ENCODE results near the gene TLE4.

The TLE4 gene

DNA sequence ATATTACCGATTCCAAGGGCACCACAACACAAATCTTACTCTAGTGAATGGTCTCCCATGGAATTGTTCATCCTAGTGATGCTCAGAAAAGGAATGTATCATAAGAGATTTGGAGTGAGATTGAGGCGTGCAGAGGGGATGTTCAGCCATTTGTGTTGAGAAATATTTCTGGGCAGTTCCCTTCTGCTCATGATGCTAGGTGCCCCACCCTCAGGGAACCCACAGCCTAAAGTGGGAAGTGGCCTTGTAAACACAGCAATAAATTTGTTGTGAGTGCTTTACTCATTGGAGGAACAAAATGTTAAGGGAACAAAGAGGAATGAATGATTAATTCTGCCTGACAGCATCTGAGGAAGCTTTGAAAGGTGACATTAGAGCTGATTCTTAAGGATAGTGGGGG, 129.9 kb downstream of the TLE4 start:
- no peak for TF ChIP-seq CTCF (conservative IDR thresholded peaks at IDR 0.05; ENCODE audit: low read length)
- peak; percentile 64 for DNase-seq (ENCODE audit: low read depth)
- no peak overlapping the region for H3K4me3 ChIP-seq (ENCODE audit: low read length)

GRCh38 chr9:79705704-79706103, 133.9 kb downstream of the TLE4 start:
- no peak for TF ChIP-seq CTCF (conservative IDR thresholded peaks at IDR 0.05; ENCODE audit: low read length)
- no peak for DNase-seq (ENCODE audit: low read depth)
- H3K4me3 ChIP-seq (ENCODE audit: low read length), result no peak overlapping the region

DNA sequence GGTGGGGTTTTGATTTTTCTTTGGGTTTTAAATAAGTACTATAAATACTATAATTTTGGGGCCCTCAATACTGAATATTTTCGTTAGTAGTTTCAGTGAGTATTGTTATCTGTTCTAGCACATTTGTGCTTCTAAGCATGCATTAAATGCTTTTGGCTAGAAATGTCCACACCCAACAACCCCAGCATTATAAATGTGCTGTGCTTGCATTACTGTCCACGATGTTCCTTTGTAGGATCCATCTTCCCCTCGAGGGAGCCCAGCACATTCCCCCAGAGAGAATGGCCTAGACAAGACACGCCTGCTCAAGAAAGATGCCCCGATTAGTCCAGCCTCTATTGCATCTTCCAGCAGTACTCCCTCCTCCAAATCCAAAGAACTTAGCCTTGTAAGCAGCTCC, 134.7 kb downstream of the TLE4 start:
- DNase-seq (ENCODE audit: low read depth), result no peak
- H3K4me3 ChIP-seq (ENCODE audit: low read length), result no peak overlapping the region
- no peak for TF ChIP-seq CTCF (conservative IDR thresholded peaks at IDR 0.05; ENCODE audit: low read length)

DNA sequence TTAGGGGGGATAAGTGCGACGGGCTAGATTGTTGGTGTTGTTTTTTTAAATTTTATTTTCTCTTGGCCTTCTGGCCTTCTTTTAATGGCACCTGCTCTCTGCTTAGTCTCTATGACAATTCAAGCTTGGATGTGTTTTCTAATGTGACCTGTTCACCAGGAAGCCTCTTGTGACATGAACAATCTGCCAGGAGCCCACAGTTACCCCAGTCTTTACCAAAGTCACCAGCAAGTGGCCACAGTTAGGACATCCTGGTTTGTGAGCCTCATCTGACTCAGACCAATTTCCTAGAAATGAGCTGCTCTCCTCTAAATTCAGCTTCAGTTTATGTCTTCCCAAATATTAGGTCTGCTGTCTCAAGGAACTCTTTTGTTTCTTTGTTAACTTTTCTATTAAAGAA, 135.8 kb downstream of the TLE4 start:
- no peak for TF ChIP-seq CTCF (conservative IDR thresholded peaks at IDR 0.05; ENCODE audit: low read length)
- no peak overlapping the region for H3K4me3 ChIP-seq (ENCODE audit: low read length)
- no peak for DNase-seq (ENCODE audit: low read depth)

- no peak overlapping the region for H3K4me3 ChIP-seq (ENCODE audit: low read length)
- TF ChIP-seq CTCF (conservative IDR thresholded peaks at IDR 0.05; ENCODE audit: low read length), result no peak
- no peak for DNase-seq (ENCODE audit: low read depth)
These were observed 136.8 kb downstream of the TLE4 start for GRCh38 chr9:79708541-79708940.

DNA sequence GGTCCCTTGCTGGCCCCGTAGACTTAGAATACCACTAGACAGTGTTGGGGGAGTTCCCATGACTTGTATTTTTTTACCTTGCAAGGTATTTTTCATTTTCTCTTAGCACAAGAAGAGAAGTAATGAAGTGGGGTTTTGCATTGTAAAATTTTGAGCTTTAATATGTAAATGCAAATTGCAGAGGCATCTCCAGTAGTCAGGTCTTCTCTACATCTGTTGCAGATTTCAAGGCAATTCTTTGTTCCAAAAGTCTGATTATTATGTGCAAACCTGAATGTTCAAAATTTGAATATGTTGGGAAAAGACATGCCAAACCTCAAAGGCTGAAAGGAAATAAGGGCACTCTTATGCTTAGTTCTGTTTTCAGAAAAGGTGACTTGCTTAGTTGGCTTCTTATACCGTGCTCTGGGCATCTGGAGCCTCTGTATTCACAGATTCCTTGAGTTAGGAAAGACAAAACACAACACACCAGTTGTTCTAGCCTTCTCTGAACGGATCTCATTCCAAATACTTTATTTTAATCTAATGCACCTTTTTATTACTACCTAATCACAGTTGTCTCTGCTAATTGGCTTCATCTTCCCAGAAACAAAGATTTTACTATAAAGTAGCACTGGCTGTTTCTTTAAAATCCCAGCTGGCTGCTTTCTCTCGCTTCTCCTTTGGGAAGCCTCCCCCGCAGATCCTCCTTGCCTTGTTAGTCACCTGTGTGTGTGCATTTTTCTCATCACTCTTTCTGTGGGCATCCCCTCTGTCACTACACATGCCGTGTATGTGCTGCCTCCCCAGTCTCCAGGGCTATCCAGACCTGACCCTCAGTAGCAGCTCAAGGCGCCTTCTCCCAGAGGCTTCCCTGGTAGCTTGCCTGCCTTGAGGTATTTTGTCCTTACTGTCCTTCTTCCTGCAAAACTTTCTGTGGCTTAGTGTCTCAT, 138.2 kb downstream of the TLE4 start:
- TF ChIP-seq CTCF (conservative IDR thresholded peaks at IDR 0.05; ENCODE audit: low read length), result no peak
- no peak overlapping the region for H3K4me3 ChIP-seq (ENCODE audit: low read length)
- DNase-seq (ENCODE audit: low read depth), result no peak

DNA sequence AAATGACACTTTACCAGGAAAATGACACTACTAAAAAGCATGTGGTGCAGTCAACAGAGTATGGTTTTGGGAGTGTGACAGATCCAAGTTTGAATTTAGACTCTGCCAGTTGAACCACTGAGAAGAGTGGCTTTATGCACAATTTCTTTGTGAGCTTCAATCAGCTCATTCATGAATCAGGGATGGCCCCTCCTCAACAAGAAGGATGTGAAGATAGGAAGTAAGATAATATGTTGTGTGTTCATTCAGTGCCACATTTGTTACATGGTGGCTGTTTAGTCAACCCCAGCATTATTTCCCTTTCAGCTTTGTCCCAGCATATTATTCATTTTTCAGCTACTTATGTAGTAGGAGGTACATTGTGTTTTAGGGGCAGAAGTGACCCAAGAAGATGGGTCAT, 140.1 kb downstream of the TLE4 start:
- no peak for DNase-seq (ENCODE audit: low read depth)
- TF ChIP-seq CTCF (conservative IDR thresholded peaks at IDR 0.05; ENCODE audit: low read length), result no peak
- H3K4me3 ChIP-seq (ENCODE audit: low read length), result no peak overlapping the region
